Epidermal melanocyte (primary cell): ENCODE measurements around the gene CEACAM7.
"Not testable (repeated sequence)": the region's sequence is repeated elsewhere in the genome, so short reads cannot be mapped to it uniquely, and the experiment has no call there.

Experiments
- DNase-seq: peaks from one replicate; pipeline ENCODE4 v3.0.0; 2011; ENCODE audit warnings: low spot score; ENCODE audit not compliant: insufficient read length

Gene CEACAM7

DNA sequence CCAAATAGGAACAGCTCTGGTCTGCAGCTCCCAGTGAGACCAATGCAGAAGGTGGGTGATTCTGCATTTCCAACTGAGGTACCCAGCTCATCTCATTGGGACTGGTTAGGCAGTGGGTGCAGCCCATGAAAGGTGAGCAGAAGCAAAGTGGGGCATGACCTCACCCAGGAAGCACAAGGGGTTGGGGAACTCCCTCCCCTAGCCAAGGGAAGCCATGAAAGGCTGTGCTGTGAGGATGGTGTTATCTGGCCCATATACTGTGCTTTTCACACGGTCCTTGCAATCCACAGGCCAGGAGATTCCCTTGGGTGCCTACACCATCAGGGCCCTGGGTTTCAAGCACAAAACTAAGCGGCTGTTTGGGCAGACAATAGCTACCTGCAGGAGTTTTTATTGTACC is 31.3 kb downstream of the CEACAM7 start:
- DNase-seq, result not testable (repeated sequence)

DNA sequence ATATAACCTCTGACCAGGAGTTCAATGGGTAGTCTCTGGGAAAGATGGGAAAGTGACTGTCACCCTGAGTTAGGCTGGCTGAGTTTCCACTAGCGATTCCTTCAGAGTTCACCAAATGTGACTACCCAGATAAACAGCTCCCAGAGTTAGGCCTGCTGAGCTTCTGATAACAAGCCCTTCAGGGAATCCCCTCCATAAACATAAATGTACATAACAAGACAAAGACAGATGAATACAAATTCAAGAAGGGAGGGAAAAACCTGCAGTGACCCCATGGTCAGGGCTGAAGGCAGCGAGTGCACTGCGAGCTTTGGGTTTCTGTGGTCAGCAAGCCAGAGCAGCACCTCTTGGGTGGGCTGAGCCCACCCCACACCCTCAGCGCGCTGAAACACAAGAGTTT is 35.8 kb downstream of the CEACAM7 start:
- no peak for DNase-seq

DNA sequence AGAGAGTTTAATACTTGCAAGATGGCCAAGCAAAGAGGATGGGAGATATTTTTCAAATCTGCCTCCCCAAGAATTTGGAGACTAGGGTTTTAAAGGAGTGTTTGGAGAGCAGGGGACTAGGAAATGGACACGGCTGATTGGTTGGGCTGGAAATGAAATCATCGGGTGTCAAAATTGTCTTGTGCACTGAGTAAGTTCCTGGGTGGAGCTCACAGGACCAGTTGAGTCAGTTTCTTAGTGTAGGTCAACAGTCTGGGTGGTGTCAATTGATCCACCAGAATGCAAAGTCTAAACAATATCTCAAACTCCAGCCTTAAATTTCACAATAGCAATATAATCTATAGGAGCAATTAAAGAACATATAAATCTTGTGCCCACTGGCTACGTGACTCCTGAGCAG is 38.2 kb downstream of the CEACAM7 start:
- no peak for DNase-seq

DNA sequence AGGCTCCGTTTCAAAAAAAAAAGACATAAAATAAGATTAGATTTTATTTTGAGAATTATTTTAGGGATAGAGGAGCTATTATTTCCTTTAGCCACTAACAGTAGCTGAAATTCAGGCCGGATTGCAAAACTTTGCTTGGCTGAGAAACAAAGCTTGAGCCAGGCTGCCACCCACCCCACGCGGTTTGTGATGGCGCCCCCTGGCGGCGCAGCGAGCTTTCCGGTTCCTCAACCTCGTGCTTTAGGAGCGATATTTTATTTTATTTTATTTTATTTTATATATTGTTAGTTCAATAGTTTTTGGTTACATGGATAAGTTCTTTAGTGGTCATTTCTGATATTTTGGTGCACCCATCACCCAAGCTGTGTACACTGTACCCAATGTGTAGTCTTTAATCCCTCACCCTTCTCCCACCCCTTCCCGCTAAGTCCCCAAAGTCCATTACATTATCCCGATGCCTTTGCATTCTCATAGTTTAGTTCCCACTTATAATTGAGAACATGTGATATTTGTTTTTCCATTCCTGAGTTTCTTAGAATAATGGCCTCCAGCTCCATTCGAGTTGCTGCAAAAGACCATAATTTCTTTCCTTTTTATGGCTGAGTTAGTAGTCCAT is 41.4 kb downstream of the CEACAM7 start:
- no peak for DNase-seq

DNA sequence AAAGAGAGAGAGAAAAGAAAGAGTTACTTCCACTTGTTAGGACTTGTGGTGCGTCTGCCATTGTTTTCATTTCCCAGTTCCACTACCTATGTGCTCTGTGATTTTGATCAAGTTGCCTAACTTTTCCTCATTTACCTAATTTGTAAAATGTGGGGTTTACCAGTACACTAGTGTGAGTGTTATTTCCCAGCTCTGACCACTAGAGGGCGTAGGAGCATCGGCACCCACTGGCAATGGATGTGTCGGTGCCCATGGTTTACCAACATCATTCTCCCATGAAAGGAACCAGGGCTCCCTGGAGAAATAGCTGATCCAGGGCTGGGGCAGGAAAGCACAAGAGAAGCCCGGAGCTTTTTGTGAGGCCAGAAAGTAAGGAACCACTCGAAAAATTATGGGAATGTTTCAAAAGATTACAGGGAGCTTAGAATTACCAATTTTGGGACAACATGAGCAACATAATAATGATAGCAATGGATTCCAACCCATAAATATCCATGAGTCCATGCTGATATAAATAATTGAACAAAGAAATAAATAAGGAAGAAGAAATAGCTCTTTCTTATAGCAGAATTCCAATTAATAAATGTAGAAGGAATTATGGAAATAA is 46.1 kb downstream of the CEACAM7 start:
- DNase-seq, result peak; percentile 71

DNA sequence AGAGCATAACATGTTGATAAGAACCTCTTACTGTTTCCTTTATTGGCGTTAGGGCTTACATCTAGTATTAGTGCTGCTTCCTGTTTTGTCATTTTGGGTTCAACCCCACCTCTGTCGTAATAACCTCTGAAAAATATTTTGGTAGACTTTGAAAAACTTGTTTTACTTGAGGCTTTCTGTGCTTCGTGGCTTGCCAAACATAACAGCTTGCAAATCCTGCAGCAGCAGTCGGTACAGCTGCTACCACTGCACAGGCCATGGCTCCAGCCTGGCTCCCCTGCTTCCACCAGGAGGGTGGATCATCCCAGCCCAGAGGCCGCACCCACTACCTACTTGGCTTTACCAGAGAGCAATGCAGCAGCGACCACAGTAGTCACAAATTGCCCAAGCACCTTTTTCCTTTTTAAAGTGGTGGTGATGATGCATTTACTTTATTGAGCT is 49.4 kb downstream of the CEACAM7 start:
- no peak for DNase-seq

DNA sequence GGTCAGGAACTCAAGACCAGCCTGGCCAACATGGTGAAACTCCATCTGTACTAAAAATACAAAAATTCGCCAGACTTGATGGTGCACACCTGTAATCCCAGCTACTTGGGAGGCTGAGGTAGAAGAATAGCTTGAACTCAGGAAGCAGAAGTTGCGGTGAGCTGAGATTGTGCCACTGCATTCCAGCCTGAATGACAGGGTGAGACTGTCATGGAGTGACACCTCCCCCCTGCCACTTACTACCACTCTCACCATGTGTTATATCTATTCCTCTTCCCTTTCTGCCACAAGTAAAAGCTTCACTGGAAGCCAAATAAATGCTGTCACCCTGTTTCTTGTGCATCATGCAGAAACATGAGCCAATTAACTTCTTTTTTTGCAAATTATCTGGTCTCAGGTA is 50.6 kb downstream of the CEACAM7 start:
- DNase-seq, result no peak

DNA sequence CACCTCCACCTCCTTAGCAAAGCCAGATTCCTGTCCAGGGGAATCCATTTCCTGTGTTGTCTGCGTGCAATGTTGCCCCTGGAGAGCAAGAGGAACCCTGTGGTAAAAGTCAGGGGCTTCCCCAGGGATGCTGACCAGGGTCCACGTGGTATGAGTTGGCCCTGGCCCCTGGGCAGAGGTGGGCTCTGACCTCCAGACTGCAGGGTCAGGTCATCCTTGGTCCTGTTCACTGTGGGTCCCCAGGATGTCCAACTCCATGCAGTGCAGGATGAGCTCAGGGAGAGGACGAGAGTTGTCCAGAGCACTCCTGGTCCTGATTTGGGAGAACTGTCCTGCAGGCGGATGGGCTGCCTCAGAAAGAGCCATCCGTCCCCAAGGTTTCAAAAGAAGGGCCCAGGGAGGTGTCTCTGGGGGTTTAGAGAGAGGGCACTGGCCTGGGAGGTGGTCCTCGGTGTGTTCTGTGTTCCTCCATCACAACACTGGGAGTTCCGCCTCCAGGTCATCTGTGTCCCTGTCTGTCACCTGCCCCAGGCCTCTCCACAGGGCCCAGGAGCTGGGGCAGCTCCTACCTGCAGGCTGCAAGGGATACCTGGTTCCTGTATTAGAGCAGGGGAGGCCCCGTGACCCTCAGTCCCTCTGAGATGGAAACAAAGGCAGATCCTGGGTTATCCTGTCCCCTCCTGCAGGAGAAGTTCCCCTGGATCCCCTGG is 59.9 kb downstream of the CEACAM7 start:
- DNase-seq, result no peak

DNA sequence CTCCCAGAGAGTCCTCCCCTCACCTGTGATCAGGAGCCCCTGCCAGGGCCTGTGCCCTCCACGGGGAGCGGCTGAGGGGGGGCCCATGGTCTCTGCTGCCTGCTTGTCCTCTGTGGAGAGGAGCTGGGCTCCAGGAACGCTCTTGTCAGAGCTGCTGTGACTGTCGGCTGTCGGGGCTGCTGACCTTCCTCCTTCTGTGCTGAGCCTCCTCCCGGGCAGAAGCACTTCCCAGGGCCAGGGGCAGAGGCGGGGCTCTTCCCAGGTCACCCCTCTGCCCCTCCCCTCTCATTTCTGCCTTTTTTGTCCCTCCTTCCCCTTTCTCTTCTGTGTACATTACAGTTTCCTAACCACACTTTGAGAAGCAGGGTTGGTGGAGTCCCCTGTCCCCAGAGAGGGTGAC is 61.2 kb downstream of the CEACAM7 start, which contains the start of gene CEACAM4:
Gene CEACAM4, minus strand, starts transcription at position 198 of the 400 bp plus-strand sequence. Its CDS starts 111 bp downstream, at position 87.
- DNase-seq, result no peak

DNA sequence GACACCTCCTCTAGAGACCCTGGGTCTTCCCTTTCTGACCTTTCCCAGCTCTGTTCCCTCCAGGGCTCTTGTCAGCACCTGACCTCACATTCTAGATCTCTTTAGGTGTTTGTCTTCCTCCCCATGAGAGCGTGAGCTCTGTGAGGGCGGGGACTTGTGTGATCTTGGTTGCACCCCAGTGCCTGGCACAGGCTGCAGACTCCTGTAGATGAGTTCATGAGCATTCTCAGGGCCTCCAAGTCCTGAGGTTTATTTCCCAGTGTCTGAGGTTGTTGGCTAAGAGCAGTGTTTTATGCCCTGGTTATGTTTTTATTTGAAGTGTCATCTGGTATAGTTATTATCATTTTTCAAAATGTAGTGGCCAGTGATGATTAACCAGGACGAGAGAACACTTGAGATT is 61.8 kb downstream of the CEACAM7 start:
- no peak for DNase-seq

DNA sequence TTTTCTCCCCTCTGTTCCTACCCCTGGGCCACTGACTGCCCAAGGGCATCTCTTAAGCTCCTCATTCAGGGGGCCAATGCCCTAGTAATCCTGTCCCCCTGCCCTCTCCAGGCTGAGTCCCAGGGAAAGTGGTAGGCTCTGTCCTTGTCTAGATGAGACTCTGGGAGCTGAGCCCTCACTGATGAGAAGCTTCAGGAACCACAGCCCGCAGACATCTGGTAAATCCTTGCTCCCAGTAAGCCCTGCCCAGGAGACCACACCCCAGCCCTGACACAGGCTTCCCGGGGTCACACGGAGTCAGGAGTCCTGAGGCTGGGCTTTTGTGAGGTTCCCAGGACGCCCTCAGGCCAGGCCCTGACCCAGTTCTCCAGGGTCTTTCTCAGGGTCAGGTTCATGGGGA is 63.1 kb downstream of the CEACAM7 start:
- DNase-seq, result no peak

DNA sequence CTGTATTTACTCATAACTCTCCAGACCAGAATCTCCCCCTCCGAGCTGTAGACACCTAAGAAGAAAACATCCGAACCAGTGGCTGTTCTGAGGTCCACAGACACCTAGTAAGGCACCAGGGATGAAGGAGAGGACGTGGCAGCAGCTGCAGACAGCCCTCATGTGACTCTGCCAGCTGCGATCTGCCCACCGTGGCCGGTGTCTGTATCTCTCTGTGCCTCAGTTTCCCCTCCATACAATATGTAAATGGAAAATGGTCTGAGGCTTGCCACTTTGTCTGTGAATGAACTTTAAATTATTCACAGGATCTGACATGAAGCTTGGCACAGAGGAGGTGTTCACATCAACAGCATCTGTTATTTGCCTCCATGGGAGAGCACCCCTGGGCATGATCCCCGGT is 63.6 kb downstream of the CEACAM7 start:
- DNase-seq, result no peak

DNA sequence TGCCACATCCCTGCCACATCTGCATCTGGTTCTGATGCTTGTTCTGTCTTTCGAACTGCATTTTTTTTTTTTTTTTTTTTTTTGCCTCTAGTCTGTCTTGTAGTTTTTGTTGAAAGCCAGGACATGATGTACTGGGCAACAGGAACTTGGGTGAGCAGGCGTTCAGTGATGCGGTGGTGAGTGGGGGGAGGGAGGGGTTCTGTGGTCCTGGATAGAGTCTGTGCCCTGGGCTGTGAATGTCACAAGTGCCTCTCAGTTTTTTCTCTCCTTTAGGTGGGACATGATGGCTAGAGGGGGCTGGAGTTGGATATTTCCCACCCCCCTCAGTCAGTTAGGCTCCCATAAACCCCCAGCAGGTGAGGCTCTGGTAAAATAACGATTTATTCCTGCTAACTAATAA is 64.7 kb downstream of the CEACAM7 start:
- no peak for DNase-seq
